GM19035 (cell line): ENCODE data around the gene ELMO1.

ENCODE experiments used
- ATAC-seq: cut with Tn5 transposase; IDR thresholded peaks from one replicate; pipeline ENCODE4 v1.9.1; 2021; ENCODE audit not compliant: unreplicated experiment

Gene ELMO1

DNA sequence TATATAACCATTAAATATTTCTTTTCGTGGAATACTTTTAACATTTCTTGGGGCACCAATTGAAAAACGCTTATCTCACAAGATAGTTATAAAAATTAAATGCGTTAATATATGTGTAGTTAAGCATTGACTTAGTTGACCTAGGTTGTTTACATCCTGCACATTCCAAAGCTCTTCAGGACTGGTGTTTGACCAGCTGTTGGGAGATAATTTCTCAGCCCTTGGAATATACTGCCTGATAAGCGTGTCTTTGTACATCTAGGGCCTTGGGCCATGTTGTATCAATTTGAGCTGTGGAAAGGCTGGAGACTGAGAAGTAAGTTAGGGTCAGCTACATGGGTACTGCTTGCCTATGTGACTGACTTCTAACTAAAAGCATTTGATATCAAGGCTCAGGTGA, 634.4 kb downstream of the ELMO1 start:
- ATAC-seq = no peak

DNA sequence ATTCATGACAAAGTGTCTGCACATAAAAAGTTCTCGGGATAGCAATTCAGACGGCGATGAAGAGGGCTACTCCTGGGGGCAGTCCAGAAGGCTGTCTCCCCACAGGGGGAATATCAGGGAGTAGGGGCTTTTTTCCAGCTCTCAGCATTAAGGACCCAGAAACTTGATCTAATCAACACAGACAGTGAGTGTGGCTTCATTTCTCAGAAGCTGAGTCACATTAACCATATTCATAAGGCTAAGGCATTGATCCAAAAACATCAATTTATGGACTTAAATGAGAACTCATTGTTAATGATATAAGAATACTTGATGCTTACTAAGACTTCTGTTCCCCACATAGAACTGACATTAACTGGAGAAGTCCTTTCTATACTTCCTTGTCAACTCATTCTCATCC, 636.9 kb downstream of the ELMO1 start:
- no peak for ATAC-seq

DNA sequence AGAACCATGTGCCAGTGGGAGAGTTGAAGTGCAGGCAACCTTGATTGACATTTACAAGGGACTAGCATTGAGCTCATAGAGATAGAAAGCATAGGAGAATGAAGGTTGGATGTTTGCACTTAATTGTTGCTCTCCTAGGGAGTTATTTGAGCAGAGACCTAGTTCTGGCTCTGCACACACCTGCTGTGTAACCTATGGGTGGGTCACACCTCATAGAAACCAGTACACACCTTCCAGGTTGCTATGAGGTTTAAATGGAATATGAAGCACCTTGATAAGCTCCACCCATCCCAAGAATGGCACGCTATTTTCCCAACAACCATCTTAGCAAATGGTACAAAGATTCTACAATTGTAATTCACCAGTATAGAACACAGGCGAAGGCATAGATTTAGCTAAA, 638.2 kb downstream of the ELMO1 start:
- no peak for ATAC-seq

DNA sequence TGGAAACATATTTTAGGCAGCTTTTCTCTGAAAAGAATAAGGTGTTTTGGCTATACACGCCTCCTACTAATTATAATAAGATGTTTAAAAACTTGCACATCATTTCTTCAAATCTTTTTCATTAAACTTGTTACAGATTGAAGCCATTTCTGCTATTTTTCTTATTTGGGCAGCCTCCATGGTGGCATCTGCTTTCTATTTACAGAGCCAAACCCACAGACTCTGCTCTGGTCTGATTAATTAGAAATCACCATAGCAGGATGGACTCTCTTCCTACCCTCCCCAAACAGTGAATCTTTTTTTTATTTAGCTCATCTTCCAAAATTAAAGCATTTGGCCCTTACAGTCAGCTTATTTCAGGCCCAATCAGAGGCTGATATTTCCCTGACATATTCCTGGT, 638.6 kb downstream of the ELMO1 start:
- ATAC-seq = no peak

DNA sequence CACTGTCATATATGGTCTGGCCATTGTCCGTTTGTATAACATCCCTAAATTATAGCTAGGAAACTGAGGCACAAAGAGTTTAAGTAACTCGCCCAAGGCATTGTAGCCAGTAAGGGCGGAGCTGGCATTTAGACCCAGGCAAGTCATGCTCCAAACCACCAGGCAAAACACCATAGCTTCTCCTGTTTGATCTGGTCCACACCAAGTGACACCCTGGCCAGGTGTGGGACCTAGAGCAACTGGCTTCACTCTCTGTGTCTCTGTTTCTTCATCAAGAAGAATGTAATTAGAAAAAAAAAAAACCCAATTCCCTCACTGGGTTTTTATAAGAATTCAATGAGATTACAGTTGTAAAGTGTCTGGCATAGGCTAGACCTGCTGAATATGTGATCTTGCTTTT, 639.2 kb downstream of the ELMO1 start:
- ATAC-seq = no peak

DNA sequence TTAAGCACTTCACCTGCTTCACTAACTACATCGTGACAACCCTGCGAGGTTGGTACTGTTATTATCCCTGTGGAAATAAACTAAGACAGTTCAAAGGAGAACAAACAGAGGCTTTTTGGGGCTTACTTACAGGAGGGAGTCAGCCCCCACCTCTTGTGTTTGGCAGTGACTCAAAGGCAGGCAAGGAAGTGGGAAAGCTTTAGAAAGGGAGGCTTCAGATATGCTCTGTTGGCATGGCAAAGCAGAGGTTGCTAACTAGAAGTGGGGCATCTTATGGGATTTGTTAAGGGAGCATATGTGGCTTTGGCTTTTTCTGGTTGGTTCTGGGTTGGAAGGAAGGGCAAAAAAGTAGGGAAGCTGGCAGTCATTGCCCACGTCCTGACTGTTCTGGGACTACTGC, 639.6 kb downstream of the ELMO1 start:
- no peak for ATAC-seq

DNA sequence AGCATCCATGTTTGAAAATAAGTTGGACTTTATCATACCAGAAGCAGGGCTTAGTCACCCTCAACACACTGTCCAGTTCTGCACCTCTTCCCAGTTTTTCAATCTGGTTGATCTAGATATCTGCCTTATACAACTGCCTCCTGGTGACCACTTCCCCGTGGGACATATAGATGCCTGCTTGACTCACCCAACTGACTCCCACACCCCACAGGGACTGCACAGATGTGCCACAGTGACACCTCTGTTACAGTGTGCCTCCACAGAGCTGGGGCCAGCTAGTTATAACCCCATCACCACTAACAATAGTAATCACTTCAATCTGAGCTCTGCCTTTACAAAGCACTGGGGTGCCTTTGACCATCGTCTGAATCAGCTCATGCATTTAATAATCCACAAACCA, 641.8 kb downstream of the ELMO1 start:
- no peak for ATAC-seq
